AG09319 (cell line): Measurements from ENCODE around the gene HECA.
"Not testable (repeated sequence)": the region's sequence is repeated elsewhere in the genome, so short reads cannot be mapped to it uniquely, and the experiment has no call there.

Source experiments
- DNase-seq: peaks from one replicate; pipeline ENCODE4 v3.0.0-alpha.2; 2010; ENCODE audit warnings: low read depth; ENCODE audit errors: extremely low read depth
- CTCF ChIP-seq: IDR thresholded peaks from 2 replicates; pipeline ENCODE4 v1.5.1; 2011; ENCODE audit warnings: low read depth, mild to moderate bottlenecking, inconsistent platforms, low read length, moderate library complexity

The HECA gene

GRCh38 chr6:139152892-139153271, 18.0 kb downstream of the HECA start:
- no peak for TF ChIP-seq CTCF
- no peak for DNase-seq

- TF ChIP-seq CTCF = no peak
- DNase-seq = no peak
Measured at GRCh38 chr6:139153855-139154254, 19.0 kb downstream of the HECA start.

- no peak for TF ChIP-seq CTCF
- DNase-seq = no peak
Measured at GRCh38 chr6:139154881-139155547, 20.1 kb downstream of the HECA start.

- TF ChIP-seq CTCF = no peak
- DNase-seq = no peak
Measured at GRCh38 chr6:139156102-139156501, 21.2 kb downstream of the HECA start.

- TF ChIP-seq CTCF = no peak
Measured at GRCh38 chr6:139156551-139156950, 21.7 kb downstream of the HECA start.

GRCh38 chr6:139157086-139157485, 22.2 kb downstream of the HECA start:
- not testable (repeated sequence) for DNase-seq

More at GRCh38 chr6:139156551-139156950, 21.7 kb downstream of the HECA start:
- DNase-seq = no peak

- no peak for TF ChIP-seq CTCF
- no peak for DNase-seq
Measured at GRCh38 chr6:139159016-139159415, 24.1 kb downstream of the HECA start.

- no peak for TF ChIP-seq CTCF
- no peak for DNase-seq
Measured at GRCh38 chr6:139161169-139161568, 26.3 kb downstream of the HECA start.
